ENCODE measurements around the gene CGB7. TPM values are rescaled to one million over a fixed set of nuclear protein-coding genes. Genes with fewer than 3 reads are reported as not detected.
"Not testable (repeated sequence)": the region's sequence is repeated elsewhere in the genome, so short reads cannot be mapped to it uniquely, and the experiment has no call there.

The CGB7 gene
- total RNA-seq, 1 donor from 2014 or later = 23.1 TPM

DNA sequence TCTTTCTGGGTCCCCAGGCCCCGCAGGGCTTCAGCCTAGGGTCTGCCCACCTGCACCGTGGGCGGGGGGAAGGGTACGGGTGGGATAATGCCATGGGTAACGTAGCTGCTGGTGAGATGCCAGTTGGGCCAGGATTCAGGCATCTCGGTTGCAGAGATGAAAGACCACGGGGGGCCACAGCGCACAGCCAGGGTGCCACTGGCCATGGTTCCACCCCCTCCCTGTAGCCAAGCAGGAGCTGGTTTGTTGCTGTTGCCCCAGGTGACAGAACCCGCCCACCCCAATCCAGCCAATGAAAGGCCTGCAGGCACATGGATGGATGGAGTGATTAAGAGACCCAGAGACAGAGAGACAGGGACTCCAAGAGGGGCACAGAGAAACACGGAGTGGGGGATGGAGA, 1.0 kb upstream of the CGB7 start:
- peaks cover 26% of the 10 kb centered on the region for H3K27me3 Mint-ChIP-seq (ENCODE audit: low read depth)
- peak overlapping the region; percentile 70 for H3K4me3 Mint-ChIP-seq
- TF ChIP-seq, protein P1, sequence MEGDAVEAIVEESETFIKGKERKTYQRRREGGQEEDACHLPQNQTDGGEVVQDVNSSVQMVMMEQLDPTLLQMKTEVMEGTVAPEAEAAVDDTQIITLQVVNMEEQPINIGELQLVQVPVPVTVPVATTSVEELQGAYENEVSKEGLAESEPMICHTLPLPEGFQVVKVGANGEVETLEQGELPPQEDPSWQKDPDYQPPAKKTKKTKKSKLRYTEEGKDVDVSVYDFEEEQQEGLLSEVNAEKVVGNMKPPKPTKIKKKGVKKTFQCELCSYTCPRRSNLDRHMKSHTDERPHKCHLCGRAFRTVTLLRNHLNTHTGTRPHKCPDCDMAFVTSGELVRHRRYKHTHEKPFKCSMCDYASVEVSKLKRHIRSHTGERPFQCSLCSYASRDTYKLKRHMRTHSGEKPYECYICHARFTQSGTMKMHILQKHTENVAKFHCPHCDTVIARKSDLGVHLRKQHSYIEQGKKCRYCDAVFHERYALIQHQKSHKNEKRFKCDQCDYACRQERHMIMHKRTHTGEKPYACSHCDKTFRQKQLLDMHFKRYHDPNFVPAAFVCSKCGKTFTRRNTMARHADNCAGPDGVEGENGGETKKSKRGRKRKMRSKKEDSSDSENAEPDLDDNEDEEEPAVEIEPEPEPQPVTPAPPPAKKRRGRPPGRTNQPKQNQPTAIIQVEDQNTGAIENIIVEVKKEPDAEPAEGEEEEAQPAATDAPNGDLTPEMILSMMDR (IDR thresholded peaks at IDR 0.05; ENCODE audit: unreplicated experiment) = no peak
- no peak for DNase-seq (ENCODE audit: low spot score in 2 of 2, unreplicated experiment in 2 of 2)
- no peak overlapping the region for H3K27ac Mint-ChIP-seq
- H3K4me1 Mint-ChIP-seq = peaks cover 22% of the 10 kb centered on the region
- no peaks in the 10 kb centered on the region for H3K9me3 Mint-ChIP-seq
- peaks cover 4% of the 10 kb centered on the region for H3K36me3 Mint-ChIP-seq

DNA sequence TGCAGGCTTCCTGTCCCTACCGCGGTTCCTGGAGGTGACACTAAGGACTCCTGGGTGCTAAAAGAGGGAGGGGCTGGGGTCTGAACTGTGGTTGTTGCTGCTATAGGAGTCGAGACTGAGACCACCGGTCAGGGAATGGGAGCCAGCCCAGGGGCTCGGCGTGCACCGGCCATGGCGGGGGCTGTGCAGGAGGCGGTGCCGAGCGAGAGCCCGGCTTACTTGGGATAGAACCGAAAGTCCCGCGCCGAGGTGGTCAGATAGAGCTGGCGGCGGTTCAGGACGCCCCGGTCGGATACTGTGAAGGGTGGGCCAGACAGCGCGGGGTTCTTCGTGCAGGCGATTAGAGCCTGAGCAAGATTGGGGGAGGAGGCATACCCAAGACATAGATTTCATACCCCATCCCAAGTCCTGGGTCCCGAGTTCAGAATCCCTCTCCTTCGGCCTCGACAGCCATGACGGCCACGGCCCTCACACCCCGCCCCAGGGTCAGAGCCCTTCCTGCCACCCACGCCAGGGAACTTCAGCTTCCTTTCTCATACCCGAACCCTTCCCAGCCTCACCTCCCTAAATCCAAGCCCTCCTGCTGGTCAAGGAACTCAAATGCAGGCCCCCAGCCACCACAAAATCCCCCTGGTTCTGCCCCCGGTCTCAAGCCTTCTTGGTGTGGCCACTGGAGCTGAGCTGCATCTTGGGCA, 500 bp downstream of the CGB7 start:
- not testable (repeated sequence) for DNase-seq (ENCODE audit: low spot score in 2 of 2, unreplicated experiment in 2 of 2); H3K27ac Mint-ChIP-seq; H3K9me3 Mint-ChIP-seq; H3K36me3 Mint-ChIP-seq
- Mint-ChIP-seq H3K4me3 (peak overlapping the region; percentile 70), H3K27me3 (ENCODE audit: low read depth) (peaks cover 26% of the 10 kb centered on the region), H3K4me1 (peaks cover 18% of the 10 kb centered on the region)

DNA sequence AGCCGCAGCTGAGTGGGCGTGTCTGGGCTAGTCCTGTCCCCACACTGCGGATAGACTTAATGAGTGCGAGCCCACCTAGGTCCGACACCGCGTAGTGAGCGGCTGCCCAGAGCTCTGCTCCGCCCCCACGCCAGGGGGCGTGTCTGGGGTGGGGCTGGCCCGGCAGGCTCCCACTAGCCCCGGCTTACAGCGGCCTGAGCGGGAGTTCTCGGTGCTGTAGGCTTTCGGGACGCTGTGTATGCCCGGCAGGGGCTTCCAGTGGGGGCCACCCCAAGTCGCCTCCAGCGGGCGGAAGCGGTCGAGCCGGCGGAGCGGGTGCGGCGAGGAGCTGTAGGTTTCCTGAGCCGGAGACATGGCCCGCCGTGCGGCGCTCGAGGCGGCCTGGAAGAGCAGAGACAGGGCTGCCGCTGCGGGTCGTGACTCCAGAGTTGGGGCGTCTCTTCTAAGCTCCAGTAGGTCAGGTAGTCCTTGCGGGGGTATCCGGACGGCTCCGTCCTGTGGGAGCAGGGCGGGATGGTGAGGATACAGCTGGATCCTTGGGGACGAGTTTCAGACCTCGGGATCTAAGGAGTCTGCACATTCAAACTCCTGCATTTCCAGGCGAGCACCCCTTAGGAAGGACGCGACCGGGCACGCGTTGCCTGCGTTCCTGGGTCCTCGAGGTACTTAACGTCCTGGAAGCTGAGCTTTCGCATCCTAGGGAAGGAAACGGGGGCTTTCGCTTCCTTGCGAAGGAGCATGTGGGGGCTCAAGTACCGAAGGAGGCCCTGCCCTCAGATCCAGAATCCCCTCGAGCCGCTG, 1.2 kb downstream of the CGB7 start:
- H3K9me3 Mint-ChIP-seq = no peaks in the 10 kb centered on the region
- H3K4me1 Mint-ChIP-seq = peaks cover 18% of the 10 kb centered on the region
- H3K4me3 Mint-ChIP-seq = peak overlapping the region; percentile 70
- H3K27me3 Mint-ChIP-seq (ENCODE audit: low read depth) = peaks cover 26% of the 10 kb centered on the region
- H3K27ac Mint-ChIP-seq = no peak overlapping the region
- TF ChIP-seq, protein P1 (IDR thresholded peaks at IDR 0.05; ENCODE audit: unreplicated experiment) = peak; percentile 17
- peak in 1 of 2 experiments; percentile 72 for DNase-seq (ENCODE audit: low spot score in 2 of 2, unreplicated experiment in 2 of 2)
- H3K36me3 Mint-ChIP-seq = peaks cover 4% of the 10 kb centered on the region

DNA sequence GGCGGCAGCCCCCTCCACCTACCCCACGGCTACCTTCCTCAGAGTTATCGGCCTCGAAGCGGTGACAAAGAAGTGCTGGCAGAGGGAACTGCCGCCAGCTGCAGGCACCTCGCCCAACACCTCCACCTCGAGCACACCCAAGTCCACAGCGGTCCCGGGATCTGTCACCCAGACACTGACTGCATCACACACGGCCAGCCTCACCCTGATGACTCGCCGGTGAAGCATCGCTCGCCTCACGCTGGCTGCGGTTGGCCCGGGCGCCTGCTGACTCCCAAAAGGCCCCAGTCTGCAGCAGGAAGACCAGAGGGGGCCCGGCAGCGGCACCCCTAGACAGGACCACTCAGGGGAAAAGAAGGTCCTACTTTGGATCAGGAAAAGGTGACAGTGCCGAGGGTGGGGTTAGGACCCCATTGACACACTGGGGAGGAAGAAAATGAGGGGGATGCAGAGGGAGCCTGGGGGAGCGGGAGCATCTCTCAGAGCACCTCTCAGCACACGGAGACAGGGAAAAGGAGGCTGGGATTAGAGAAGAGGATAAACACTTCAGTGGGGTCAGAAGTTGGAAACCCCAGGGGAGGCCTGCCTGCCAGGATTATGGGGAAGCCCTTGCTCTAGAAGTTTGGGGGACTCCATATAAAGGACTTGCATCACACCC, 7.0 kb downstream of the CGB7 start:
- H3K36me3 Mint-ChIP-seq; H3K4me3 Mint-ChIP-seq; H3K27me3 Mint-ChIP-seq (ENCODE audit: low read depth); DNase-seq (ENCODE audit: low spot score in 2 of 2, unreplicated experiment in 2 of 2); H3K9me3 Mint-ChIP-seq; H3K27ac Mint-ChIP-seq; H3K4me1 Mint-ChIP-seq: not testable (repeated sequence)

DNA sequence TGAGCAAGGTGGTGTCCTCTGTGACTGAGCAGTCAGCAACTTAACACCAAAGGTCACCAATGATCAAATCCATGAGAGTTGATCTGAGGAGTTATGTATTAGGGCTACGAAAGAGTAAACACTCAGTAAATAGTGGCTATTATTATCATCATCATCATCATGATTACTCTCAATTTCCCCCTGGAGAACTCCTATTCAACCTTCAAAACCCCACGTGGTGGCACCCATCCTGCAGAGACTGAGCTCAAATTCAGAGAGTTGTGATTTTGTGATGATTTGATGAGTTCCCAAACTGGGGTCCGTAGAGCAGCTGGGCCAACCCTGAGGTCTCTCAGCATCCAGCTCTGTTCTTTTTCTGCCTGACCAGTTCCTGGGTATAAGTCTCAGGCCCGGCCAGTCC, 7.7 kb downstream of the CGB7 start:
- not testable (repeated sequence) for H3K9me3 Mint-ChIP-seq; H3K4me3 Mint-ChIP-seq; H3K27me3 Mint-ChIP-seq (ENCODE audit: low read depth); H3K36me3 Mint-ChIP-seq; H3K27ac Mint-ChIP-seq; H3K4me1 Mint-ChIP-seq; DNase-seq (ENCODE audit: low spot score in 2 of 2, unreplicated experiment in 2 of 2)

DNA sequence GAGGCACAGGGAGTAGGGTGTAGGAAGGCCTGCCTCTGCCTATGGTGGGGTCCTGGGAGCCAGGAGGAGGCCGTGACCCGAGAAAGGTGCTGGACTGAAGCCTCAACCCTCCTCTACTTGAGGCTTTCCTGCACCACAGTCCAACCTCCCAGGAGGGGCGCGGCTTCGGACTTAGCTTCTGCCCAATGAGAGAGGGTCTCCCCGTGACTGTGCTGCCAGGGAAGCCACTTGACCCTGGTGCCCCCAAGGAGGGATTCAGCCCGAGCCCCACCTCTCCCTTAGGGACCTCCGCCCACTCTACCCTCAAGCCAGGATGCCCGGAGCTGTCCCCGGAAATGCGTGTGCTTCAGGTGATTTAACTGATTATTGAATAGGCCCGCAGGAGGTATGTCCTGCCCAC, 8.5 kb downstream of the CGB7 start, which contains the start of gene CGB8:
Gene CGB8, minus strand, starts transcription at position 101 of the 400 bp plus-strand sequence. CDS start 372 bp downstream, outside the sequence.
- not testable (repeated sequence) for H3K27ac Mint-ChIP-seq; H3K27me3 Mint-ChIP-seq (ENCODE audit: low read depth)

DNA sequence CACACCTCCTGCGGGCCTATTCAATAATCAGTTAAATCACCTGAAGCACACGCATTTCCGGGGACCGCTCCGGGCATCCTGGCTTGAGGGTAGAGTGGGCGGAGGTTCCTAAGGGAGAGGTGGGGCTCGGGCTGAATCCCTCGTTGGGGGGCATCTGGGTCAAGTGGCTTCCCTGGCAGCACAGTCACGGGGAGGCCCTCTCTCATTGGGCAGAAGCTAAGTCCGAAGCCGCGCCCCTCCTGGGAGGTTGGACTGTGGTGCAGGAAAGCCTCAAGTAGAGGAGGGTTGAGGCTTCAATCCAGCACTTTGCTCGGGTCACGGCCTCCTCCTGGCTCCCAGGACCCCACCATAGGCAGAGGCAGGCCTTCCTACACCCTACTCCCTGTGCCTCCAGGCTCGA, 14.0 kb downstream of the CGB7 start, which contains the start of gene CGB5:
Gene CGB5, plus strand, starts transcription at position 301 of the 400 bp plus-strand sequence. CDS start 362 bp downstream, outside the sequence.
- not testable (repeated sequence) for H3K4me3 Mint-ChIP-seq; H3K27me3 Mint-ChIP-seq (ENCODE audit: low read depth); DNase-seq (ENCODE audit: low spot score in 2 of 2, unreplicated experiment in 2 of 2)

More for the DNA sequence above, 8.5 kb downstream of the CGB7 start, which contains the start of gene CGB8:
- H3K4me3 Mint-ChIP-seq; H3K36me3 Mint-ChIP-seq; DNase-seq (ENCODE audit: low spot score in 2 of 2, unreplicated experiment in 2 of 2); H3K9me3 Mint-ChIP-seq; H3K4me1 Mint-ChIP-seq: not testable (repeated sequence)

DNA sequence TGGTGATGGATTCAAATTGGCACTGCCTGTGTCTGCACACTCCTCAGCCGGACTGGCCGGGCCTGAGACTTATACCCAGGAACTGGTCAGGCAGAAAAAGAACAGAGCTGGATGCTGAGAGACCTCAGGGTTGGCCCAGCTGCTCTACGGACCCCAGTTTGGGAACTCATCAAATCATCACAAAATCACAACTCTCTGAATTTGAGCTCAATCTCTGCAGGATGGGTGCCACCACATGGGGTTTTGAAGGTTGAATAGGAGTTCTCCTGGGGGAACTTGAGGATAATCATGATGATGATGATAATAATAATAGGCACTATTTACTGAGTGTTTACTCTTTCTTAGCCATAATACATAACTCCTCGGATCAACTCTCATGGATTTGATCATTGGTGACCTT, 14.9 kb downstream of the CGB7 start:
- H3K4me3 Mint-ChIP-seq; H3K4me1 Mint-ChIP-seq; H3K27ac Mint-ChIP-seq; H3K9me3 Mint-ChIP-seq; H3K36me3 Mint-ChIP-seq; DNase-seq (ENCODE audit: low spot score in 2 of 2, unreplicated experiment in 2 of 2); H3K27me3 Mint-ChIP-seq (ENCODE audit: low read depth): not testable (repeated sequence)

More for the DNA sequence above, 14.0 kb downstream of the CGB7 start, which contains the start of gene CGB5:
- not testable (repeated sequence) for H3K9me3 Mint-ChIP-seq, H3K27ac Mint-ChIP-seq, H3K36me3 Mint-ChIP-seq, H3K4me1 Mint-ChIP-seq
